Naive thymus-derived CD4-positive, alpha-beta T cell (primary cell): ENCODE measurements around the gene ZBTB49. TPM values are rescaled to one million over a fixed set of nuclear protein-coding genes. Genes with fewer than 3 reads are reported as not detected.

Experiments used
- ATAC-seq: fragments of 150-1000 bp; cut with Tn5 transposase; 2 replicates; pipeline ENCODE4 v1.10.0; 2021; ENCODE audit warnings: mild to moderate bottlenecking, moderate library complexity
- CTCF ChIA-PET: fragments of 350-600 bp; sonication (Branson Sonifier 250); formaldehyde crosslinking; loops from one replicate; lab custom pipeline; 2021; ENCODE audit warnings: antibody characterized with exemption; lab: Charles Lee
- POLR2A ChIA-PET: fragments of 350-600 bp; sonication (Branson Sonifier 250); formaldehyde crosslinking; loops from one replicate; lab custom pipeline; 2021; ENCODE audit warnings: antibody characterized with exemption, inconsistent platforms; lab: Charles Lee
- DNase-seq, 9 donors: peaks; one replicate each; pipeline versions ENCODE4 v3.0.0 to v3.0.0-alpha.2; 2020 to 2022; ENCODE audit warnings: mixed read lengths in 1 of 9
- H3K27ac ChIP-seq: one replicate; pipeline ENCODE4 v1.7.0; 2013; ENCODE audit warnings: mild to moderate bottlenecking, low read depth, low read length, moderate library complexity
- H3K27me3 ChIP-seq, 2 donors: one replicate each; pipeline ENCODE4 v1.7.0; 2013; ENCODE audit warnings: low read length in 2 of 2, mild to moderate bottlenecking in 2 of 2, moderate library complexity in 2 of 2; ENCODE audit not compliant: control insufficient read depth in 2 of 2, insufficient read depth in 2 of 2
- H3K36me3 ChIP-seq, 3 experiments: 1 replicate in 2 of 3; 2 replicates in 1 of 3; pipeline ENCODE4 v1.7.0; 2013; ENCODE audit warnings: low read length in 3 of 3, mild to moderate bottlenecking in 3 of 3, moderate library complexity in 1 of 3; ENCODE audit not compliant: insufficient read depth in 3 of 3, control insufficient read depth in 2 of 3
- H3K4me1 ChIP-seq, 2 donors: one replicate each; pipeline ENCODE4 v1.7.0; 2013; ENCODE audit warnings: low read length in 2 of 2, mild to moderate bottlenecking in 2 of 2, moderate library complexity in 1 of 2; ENCODE audit not compliant: control insufficient read depth in 2 of 2, insufficient read depth in 2 of 2
- H3K4me3 ChIP-seq: 2 replicates; pipeline ENCODE4 v1.7.0; 2013; ENCODE audit warnings: mild to moderate bottlenecking, low read length
- H3K9me3 ChIP-seq, 3 experiments: 1 replicate in 2 of 3; 2 replicates in 1 of 3; pipeline ENCODE4 v1.7.0; 2013; ENCODE audit warnings: low read length in 3 of 3; ENCODE audit not compliant: control insufficient read depth in 2 of 3
- H3K27ac Mint-ChIP-seq, 9 donors: one replicate each; pipeline ENCODE4 v1.8.0; 2020 to 2022; ENCODE audit warnings: mixed read lengths in 9 of 9, mild to moderate bottlenecking in 8 of 9, moderate library complexity in 5 of 9, inconsistent platforms in 2 of 9
- H3K27me3 Mint-ChIP-seq, 5 donors: one replicate each; pipeline ENCODE4 v1.8.0; 2021 to 2022; ENCODE audit warnings: mixed read lengths in 5 of 5, mild to moderate bottlenecking in 1 of 5
- H3K36me3 Mint-ChIP-seq, 5 donors: one replicate each; pipeline ENCODE4 v1.8.0; 2020 to 2022; ENCODE audit warnings: mixed read lengths in 5 of 5, mild to moderate bottlenecking in 3 of 5, inconsistent platforms in 1 of 5
- H3K4me1 Mint-ChIP-seq, 7 donors: one replicate each; pipeline ENCODE4 v1.8.0; 2020 to 2022; ENCODE audit warnings: mixed read lengths in 7 of 7, mild to moderate bottlenecking in 3 of 7, inconsistent platforms in 1 of 7
- H3K4me3 Mint-ChIP-seq, 10 donors: one replicate each; pipeline ENCODE4 v1.8.0; 2020 to 2022; ENCODE audit warnings: mild to moderate bottlenecking in 10 of 10, mixed read lengths in 10 of 10, moderate library complexity in 6 of 10, inconsistent platforms in 2 of 10
- H3K9me3 Mint-ChIP-seq, 11 donors: one replicate each; pipeline ENCODE4 v1.8.0; 2020 to 2022; ENCODE audit warnings: mixed read lengths in 11 of 11, mild to moderate bottlenecking in 4 of 11, inconsistent platforms in 1 of 11, moderate library complexity in 1 of 11
- intact Hi-C, 2 donors: fragments of 100-400 bp; cut with micrococcal nuclease; formaldehyde crosslinking; loops; one replicate each; pipeline ENCODE4 v1.15.1; 2023
- polyA plus RNA-seq, 2 donors: library from polyadenylated mRNA; unstranded; fragments of 300-500 nt; fragmentation: Illumina TruSeq; gene quantifications; one replicate each; pipeline ENCODE4 v1.2.3, GENCODE V29; 2021
- total RNA-seq, 6 experiments: library from RNA in 5 of 6; stranded (reverse) in 5 of 6; gene quantifications; 1 replicate in 5 of 6; 2 replicates in 1 of 6; pipeline ENCODE4 v1.2.3 and lab custom pipeline; 2021 to 2026

Gene ZBTB49
- total and polyA plus RNA-seq, 7 experiments from 2014 or later = 2.0 to 16.1 (median 8.0) TPM

DNA sequence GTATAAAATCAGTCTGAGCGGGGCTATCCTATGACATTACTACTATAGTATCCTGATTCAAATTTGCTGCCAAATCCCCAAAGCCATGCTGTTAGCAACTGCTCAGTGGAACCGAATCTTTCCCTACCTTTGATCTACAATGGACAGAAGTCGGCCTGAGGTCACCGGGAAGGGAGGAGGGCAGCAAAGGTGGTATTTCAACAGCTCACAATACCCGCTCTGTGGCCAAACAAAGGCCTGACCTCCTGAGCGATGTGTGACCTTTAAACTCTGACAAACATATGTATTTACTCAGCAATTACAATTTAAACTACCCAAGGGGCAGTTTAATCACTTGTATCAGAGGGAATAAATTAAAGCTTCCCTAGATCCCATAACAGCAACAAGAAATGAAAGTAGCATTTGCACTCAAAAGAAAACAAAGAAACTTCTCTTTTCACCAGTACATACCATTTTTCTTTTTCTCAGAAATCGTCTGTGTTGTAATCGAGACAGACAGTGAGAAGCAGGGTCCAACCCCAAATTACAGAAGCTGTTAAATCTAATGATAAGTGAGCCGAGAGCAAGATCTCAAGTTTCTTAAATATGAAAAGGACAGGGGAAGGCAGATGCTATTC, 30.5 kb upstream of the ZBTB49 start:
- ATAC-seq (no peak), DNase-seq (no peak)
- CTCF ChIA-PET = interaction anchor here (0.5 to 2.5 kb wide), 14 partner anchors 8 to 272 kb away, joined by 3 to 31 read pairs (median 4); no protein-coding TSS in a partner anchor
- peaks cover 0 to 5% (median 0%) of the 10 kb centered on the region in 5 donors for H3K27me3 Mint-ChIP-seq
- no peak overlapping the region for H3K27ac Mint-ChIP-seq
- H3K9me3 Mint-ChIP-seq = no peaks in the 10 kb centered on the region
- H3K36me3 ChIP-seq = no peaks in the 10 kb centered on the region
- no peaks in the 10 kb centered on the region for H3K9me3 ChIP-seq
- intact Hi-C loops = loop anchor here (1.0 kb wide), 3 partner anchors 7 to 171 kb away; no protein-coding TSS in a partner anchor
- H3K27me3 ChIP-seq = no peaks in the 10 kb centered on the region
- no peak overlapping the region for H3K27ac ChIP-seq
- no peak overlapping the region for H3K4me3 ChIP-seq
- peaks cover 0 to 4% (median 0%) of the 10 kb centered on the region in 7 donors for H3K4me1 Mint-ChIP-seq
- H3K36me3 Mint-ChIP-seq = no peaks in the 10 kb centered on the region
- peaks cover 0 to 1% of the 10 kb centered on the region in 2 donors for H3K4me1 ChIP-seq
- POLR2A ChIA-PET = interaction anchor here (0.9 to 1.8 kb wide), 3 partner anchors 8 to 30 kb away, joined by 3 to 10 read pairs (median 4); partner anchors contain the start of genes LYAR, TMEM128 and ZBTB49
- no peak overlapping the region for H3K4me3 Mint-ChIP-seq

DNA sequence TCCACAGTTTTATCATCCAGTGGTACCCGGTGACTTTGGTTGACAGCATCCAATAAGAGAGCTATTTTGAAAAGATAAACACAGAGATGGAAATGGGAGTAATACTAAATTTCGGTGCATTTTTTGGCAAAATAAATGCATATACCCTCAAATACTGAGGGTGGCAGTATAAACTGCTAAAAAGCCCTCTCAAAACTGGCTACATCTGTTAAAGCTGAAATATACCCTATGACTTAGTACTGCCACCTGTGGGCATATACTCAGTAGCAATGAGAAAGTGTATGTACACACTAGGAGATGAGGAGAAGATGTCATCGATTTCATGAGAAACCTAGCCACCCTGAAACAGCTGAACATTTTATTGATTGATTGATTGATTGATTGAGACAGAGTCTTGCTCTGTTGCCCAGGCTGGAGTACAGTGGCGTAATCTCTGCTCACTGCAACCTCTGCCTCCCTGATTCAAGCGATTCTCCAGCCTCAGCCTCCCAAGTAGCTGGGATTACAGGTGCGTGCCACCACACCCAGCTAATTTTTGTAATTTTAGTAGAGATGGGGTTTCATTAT, 29.8 kb upstream of the ZBTB49 start:
- peaks cover 0 to 5% (median 0%) of the 10 kb centered on the region in 5 donors for H3K27me3 Mint-ChIP-seq
- Histone ChIP-seq H3K27ac (no peak overlapping the region), H3K4me1 (peaks cover 0 to 8% of the 10 kb centered on the region in 2 donors), H3K27me3 (no peaks in the 10 kb centered on the region), H3K9me3 (no peaks in the 10 kb centered on the region), H3K36me3 (no peaks in the 10 kb centered on the region), H3K4me3 (no peak overlapping the region)
- peak in 7 of 9 donors; percentile 9 to 57 (median 44) for DNase-seq
- H3K4me1 Mint-ChIP-seq = peaks cover 0 to 4% (median 0%) of the 10 kb centered on the region in 7 donors
- H3K27ac Mint-ChIP-seq = peak overlapping the region in 1 of 9 donors; percentile 51
- H3K9me3 Mint-ChIP-seq = no peaks in the 10 kb centered on the region
- no peaks in the 10 kb centered on the region for H3K36me3 Mint-ChIP-seq
- no peak overlapping the region for H3K4me3 Mint-ChIP-seq
- ATAC-seq = peak; percentile 100
- intact Hi-C loops = loop anchor here (1.0 kb wide), 3 partner anchors 8 to 170 kb away; no protein-coding TSS in a partner anchor
- CTCF ChIA-PET = interaction anchor here (0.5 to 2.5 kb wide), 12 partner anchors 8 to 272 kb away, joined by 3 to 31 read pairs (median 5); no protein-coding TSS in a partner anchor
- POLR2A ChIA-PET = interaction anchor here (0.9 to 1.8 kb wide), 3 partner anchors 9 to 30 kb away, joined by 3 to 10 read pairs (median 4); partner anchors contain the start of genes LYAR, TMEM128 and ZBTB49

DNA sequence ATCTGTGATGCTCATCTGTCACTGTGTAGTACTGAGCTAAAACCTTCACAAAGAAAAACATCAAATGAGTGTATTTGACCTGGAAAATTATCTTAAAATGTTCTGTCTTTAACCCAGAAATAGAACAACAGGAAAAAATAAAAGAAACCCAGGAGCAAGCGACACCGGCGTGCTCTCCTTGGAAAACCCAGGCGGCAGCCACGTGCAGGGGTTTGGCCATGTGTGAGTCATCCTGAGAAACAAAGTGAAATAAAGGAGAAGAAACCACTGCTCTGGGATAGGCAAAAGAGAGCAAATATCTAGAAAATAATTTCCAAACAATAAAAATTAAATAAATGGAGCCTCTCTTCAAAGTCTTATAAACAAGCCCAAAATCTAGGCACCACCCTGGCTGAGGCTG, 22.1 kb upstream of the ZBTB49 start:
- H3K4me3 Mint-ChIP-seq = no peak overlapping the region
- no peak overlapping the region for H3K27ac ChIP-seq
- no peaks in the 10 kb centered on the region for H3K9me3 Mint-ChIP-seq
- H3K36me3 ChIP-seq = peaks cover 0 to 40% (median 9%) of the 10 kb centered on the region in 3 experiments
- peaks cover 0 to 1% (median 0%) of the 10 kb centered on the region in 5 donors for H3K27me3 Mint-ChIP-seq
- intact Hi-C loops = no loop called here
- no peak overlapping the region for H3K4me3 ChIP-seq
- H3K4me1 Mint-ChIP-seq = peaks cover 0 to 24% (median 0%) of the 10 kb centered on the region in 7 donors
- H3K9me3 ChIP-seq = no peaks in the 10 kb centered on the region
- H3K27me3 ChIP-seq = no peaks in the 10 kb centered on the region
- H3K36me3 Mint-ChIP-seq = peaks cover 0 to 33% (median 11%) of the 10 kb centered on the region in 5 donors
- no peak for ATAC-seq
- DNase-seq = no peak
- peak overlapping the region in 1 of 9 donors; percentile 46 for H3K27ac Mint-ChIP-seq
- H3K4me1 ChIP-seq = peaks cover 0 to 56% of the 10 kb centered on the region in 2 donors
- CTCF ChIA-PET = interaction anchor here (0.9 to 1.1 kb wide), 4 partner anchors 8 to 19 kb away, joined by 3 to 5 read pairs (median 4); no protein-coding TSS in a partner anchor
- POLR2A ChIA-PET = interaction anchor here (1.6 kb wide), 1 partner anchor 20 kb away, joined by 4 read pairs; the partner anchor contains the start of gene TMEM128

DNA sequence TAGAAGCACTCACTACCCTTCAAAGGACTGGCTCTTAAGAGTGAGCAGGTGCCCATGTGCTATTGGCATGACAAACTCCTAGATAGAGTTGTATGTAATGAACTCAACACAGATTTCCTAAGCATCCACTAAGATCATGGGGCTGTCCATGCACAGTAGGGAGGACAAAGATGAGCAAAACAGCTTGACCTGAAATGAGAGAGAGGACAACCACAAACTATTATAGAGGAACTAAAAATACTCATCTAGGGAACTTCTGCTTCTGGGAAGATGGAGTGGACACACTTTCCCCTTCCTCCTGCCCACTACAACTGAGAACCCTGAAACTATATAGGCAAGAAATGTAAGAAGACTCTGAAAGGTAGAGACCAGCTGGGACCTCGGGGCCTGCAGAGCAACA, 21.3 kb upstream of the ZBTB49 start:
- H3K36me3 Mint-ChIP-seq = peaks cover 0 to 36% (median 11%) of the 10 kb centered on the region in 5 donors
- ATAC-seq = peak; percentile 55
- Histone ChIP-seq H3K27ac (no peak overlapping the region), H3K36me3 (peaks cover 0 to 48% (median 15%) of the 10 kb centered on the region in 3 experiments), H3K4me3 (peak overlapping the region; percentile 17), H3K9me3 (no peaks in the 10 kb centered on the region), H3K4me1 (peaks cover 0 to 56% of the 10 kb centered on the region in 2 donors), H3K27me3 (no peaks in the 10 kb centered on the region)
- ChIA-PET POLR2A (no interaction called here), CTCF (interaction anchor here (0.9 to 1.1 kb wide), 3 partner anchors 9 to 162 kb away, joined by 3 to 5 read pairs (median 3); no protein-coding TSS in a partner anchor)
- intact Hi-C loops = no loop called here
- H3K27me3 Mint-ChIP-seq = no peaks in the 10 kb centered on the region
- no peaks in the 10 kb centered on the region for H3K9me3 Mint-ChIP-seq
- DNase-seq = no peak
- peak overlapping the region in 1 of 10 donors; percentile 57 for H3K4me3 Mint-ChIP-seq
- H3K4me1 Mint-ChIP-seq = peaks cover 0 to 24% (median 0%) of the 10 kb centered on the region in 7 donors
- peak overlapping the region in 3 of 9 donors; percentile 26 to 80 (median 56) for H3K27ac Mint-ChIP-seq

DNA sequence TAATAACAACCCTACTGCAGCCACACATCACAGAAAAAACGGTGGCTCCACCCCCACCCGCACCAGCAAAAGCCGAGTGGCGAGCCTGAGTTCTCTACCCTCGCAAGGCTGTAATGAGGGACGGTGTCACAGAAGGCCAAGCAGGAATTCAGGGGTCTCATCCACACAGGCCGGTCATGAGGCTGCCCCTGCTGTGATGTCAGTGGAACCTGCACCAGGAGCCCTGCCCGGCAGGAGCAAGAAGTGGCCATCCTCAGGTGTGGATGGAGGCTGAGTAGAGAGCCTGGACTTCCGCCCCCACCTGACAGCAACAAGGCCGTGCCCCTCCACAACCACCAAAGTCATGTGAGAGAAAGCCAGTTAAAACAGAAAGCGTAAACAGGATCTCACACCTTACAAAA, 20.7 kb upstream of the ZBTB49 start:
- DNase-seq (no peak), ATAC-seq (peak; percentile 76)
- Histone ChIP-seq H3K27me3 (no peaks in the 10 kb centered on the region), H3K27ac (peak overlapping the region; percentile 22), H3K4me3 (peak overlapping the region; percentile 17), H3K4me1 (peaks cover 0 to 56% of the 10 kb centered on the region in 2 donors), H3K36me3 (peaks cover 0 to 53% (median 18%) of the 10 kb centered on the region in 3 experiments), H3K9me3 (no peaks in the 10 kb centered on the region)
- H3K9me3 Mint-ChIP-seq = no peaks in the 10 kb centered on the region
- no peaks in the 10 kb centered on the region for H3K27me3 Mint-ChIP-seq
- intact Hi-C loops = no loop called here
- ChIA-PET POLR2A (no interaction called here), CTCF (interaction anchor here (1.1 kb wide), 1 partner anchor 162 kb away, joined by 3 read pairs; no protein-coding TSS in a partner anchor)
- H3K36me3 Mint-ChIP-seq = peaks cover 3 to 39% (median 14%) of the 10 kb centered on the region in 5 donors
- H3K4me3 Mint-ChIP-seq = peak overlapping the region in 2 of 10 donors; percentile 6 to 50
- H3K4me1 Mint-ChIP-seq = peaks cover 0 to 24% (median 1%) of the 10 kb centered on the region in 7 donors
- H3K27ac Mint-ChIP-seq = peak overlapping the region in 6 of 9 donors; percentile 4 to 80 (median 48)

DNA sequence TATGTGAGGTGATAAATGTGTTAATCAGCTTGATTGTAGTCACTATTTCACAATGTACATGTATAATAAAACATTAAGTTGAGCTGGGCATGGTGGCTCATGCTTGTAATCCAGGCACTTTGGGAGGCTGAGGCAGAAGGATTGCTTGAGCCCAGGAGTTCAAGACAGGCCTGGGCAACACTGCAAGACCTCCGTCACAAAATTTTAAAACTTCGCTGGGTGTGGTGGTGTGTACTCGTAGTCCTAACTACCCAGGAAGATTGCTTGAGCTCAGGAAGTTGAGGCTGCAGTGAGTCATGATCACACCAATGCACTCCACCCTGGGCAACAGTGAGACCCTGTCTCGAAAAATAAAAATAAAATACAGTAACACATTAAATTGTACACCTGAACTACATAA, 20.2 kb upstream of the ZBTB49 start:
- Histone ChIP-seq H3K36me3 (peaks cover 0 to 59% (median 18%) of the 10 kb centered on the region in 3 experiments), H3K27me3 (no peaks in the 10 kb centered on the region), H3K4me3 (peak overlapping the region; percentile 17), H3K9me3 (no peaks in the 10 kb centered on the region), H3K27ac (peak overlapping the region; percentile 22), H3K4me1 (peaks cover 0 to 52% of the 10 kb centered on the region in 2 donors)
- peak overlapping the region in 2 of 10 donors; percentile 6 to 50 for H3K4me3 Mint-ChIP-seq
- ChIA-PET CTCF (interaction anchor here (1.1 kb wide), 1 partner anchor 161 kb away, joined by 3 read pairs; no protein-coding TSS in a partner anchor), POLR2A (no interaction called here)
- intact Hi-C loops = no loop called here
- ATAC-seq (peak; percentile 78), DNase-seq (no peak)
- H3K27ac Mint-ChIP-seq = peak overlapping the region in 5 of 9 donors; percentile 4 to 80 (median 39)
- H3K36me3 Mint-ChIP-seq = peaks cover 7 to 44% (median 19%) of the 10 kb centered on the region in 5 donors
- no peaks in the 10 kb centered on the region for H3K27me3 Mint-ChIP-seq
- H3K9me3 Mint-ChIP-seq = no peaks in the 10 kb centered on the region
- peaks cover 0 to 24% (median 5%) of the 10 kb centered on the region in 7 donors for H3K4me1 Mint-ChIP-seq
